Measurements from ENCODE around the gene ZFP69.
"Not testable (repeated sequence)": the region's sequence is repeated elsewhere in the genome, so short reads cannot be mapped to it uniquely, and the experiment has no call there.

GRCh38 chr1:40502651-40503050 lies 25.6 kb downstream of the ZFP69 start:
- not testable (repeated sequence) for TF ChIP-seq CTCF, POLR2A (IDR thresholded peaks at IDR 0.05)

All from prostate gland (tissue), 2 donors.